Measurements from ENCODE around the gene EPM2A. TPM values are rescaled to one million over a fixed set of nuclear protein-coding genes. Genes with fewer than 3 reads are reported as not detected.

EPM2A gene
- polyA plus RNA-seq, 2 of the 4 experiments (the other 2 are of a cell fraction): 2.4 to 3.0 TPM

GRCh38 chr6:145603991-145604390, 131.3 kb downstream of the EPM2A start (continued):
- TF ChIP-seq USF2 (IDR thresholded peaks at IDR 0.05): no peak
- TF ChIP-seq MYC (IDR thresholded peaks at IDR 0.05; ENCODE audit: borderline replicate concordance, low read length): no peak
- no peak for TF ChIP-seq KDM5A (IDR thresholded peaks at IDR 0.05)
- no peak for TF ChIP-seq CBX8 (IDR thresholded peaks at IDR 0.05)
- TF ChIP-seq, protein P1, sequence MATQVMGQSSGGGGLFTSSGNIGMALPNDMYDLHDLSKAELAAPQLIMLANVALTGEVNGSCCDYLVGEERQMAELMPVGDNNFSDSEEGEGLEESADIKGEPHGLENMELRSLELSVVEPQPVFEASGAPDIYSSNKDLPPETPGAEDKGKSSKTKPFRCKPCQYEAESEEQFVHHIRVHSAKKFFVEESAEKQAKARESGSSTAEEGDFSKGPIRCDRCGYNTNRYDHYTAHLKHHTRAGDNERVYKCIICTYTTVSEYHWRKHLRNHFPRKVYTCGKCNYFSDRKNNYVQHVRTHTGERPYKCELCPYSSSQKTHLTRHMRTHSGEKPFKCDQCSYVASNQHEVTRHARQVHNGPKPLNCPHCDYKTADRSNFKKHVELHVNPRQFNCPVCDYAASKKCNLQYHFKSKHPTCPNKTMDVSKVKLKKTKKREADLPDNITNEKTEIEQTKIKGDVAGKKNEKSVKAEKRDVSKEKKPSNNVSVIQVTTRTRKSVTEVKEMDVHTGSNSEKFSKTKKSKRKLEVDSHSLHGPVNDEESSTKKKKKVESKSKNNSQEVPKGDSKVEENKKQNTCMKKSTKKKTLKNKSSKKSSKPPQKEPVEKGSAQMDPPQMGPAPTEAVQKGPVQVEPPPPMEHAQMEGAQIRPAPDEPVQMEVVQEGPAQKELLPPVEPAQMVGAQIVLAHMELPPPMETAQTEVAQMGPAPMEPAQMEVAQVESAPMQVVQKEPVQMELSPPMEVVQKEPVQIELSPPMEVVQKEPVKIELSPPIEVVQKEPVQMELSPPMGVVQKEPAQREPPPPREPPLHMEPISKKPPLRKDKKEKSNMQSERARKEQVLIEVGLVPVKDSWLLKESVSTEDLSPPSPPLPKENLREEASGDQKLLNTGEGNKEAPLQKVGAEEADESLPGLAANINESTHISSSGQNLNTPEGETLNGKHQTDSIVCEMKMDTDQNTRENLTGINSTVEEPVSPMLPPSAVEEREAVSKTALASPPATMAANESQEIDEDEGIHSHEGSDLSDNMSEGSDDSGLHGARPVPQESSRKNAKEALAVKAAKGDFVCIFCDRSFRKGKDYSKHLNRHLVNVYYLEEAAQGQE (IDR thresholded peaks at IDR 0.05): no peak
- TF ChIP-seq TP53 (CRISPR knock-in tag; IDR thresholded peaks at IDR 0.05): no peak

- ChIA-PET CTCF (interaction anchor here (0.7 to 1.8 kb wide), 2 partner anchors 26 to 601 kb away, joined by 3 to 5 read pairs; no protein-coding TSS in a partner anchor), POLR2A (no interaction called here)
- Histone ChIP-seq H3K9me3 (no peaks in the 10 kb centered on the region), H3K4me3 (no peak overlapping the region), H3K4me1 (no peaks in the 10 kb centered on the region), H3K27ac (no peak overlapping the region), H3K4me2 (no peak overlapping the region)
- DNase-seq (ENCODE audit: low read depth in 1 of 2, low spot score in 1 of 2) (no peak), ATAC-seq (no peak), FAIRE-seq (no peak)
- TF ChIP-seq MAX (IDR thresholded peaks at IDR 0.05): no peak
- TF ChIP-seq EP300 (IDR thresholded peaks at IDR 0.05): no peak
These were observed 131.9 kb downstream of the EPM2A start for GRCh38 chr6:145603424-145603833.

- DNase-seq (ENCODE audit: low read depth in 1 of 2, low spot score in 1 of 2) (no peak), FAIRE-seq (no peak), ATAC-seq (no peak)
- CTCF ChIA-PET: interaction anchor here (0.7 kb wide), 1 partner anchor 600 kb away, joined by 3 read pairs; no protein-coding TSS in a partner anchor
- no peak overlapping the region for H3K4me3 ChIP-seq
- no peaks in the 10 kb centered on the region for H3K4me1 ChIP-seq
- POLR2A ChIA-PET: no interaction called here
- no peak overlapping the region for H3K27ac ChIP-seq
- H3K4me2 ChIP-seq: no peak overlapping the region
- no peak for TF ChIP-seq MAX (IDR thresholded peaks at IDR 0.05)
- no peak for TF ChIP-seq NFE2L2 (conservative IDR thresholded peaks at IDR 0.05; ENCODE audit: low read length)
- TF ChIP-seq HEYL (CRISPR knock-in tag; IDR thresholded peaks at IDR 0.05): no peak
- TF ChIP-seq FOSL2 (IDR thresholded peaks at IDR 0.05): no peak
- no peak for TF ChIP-seq FOSL2 (CRISPR knock-in tag; IDR thresholded peaks at IDR 0.05)
- TF ChIP-seq HOXB13 (CRISPR knock-in tag; IDR thresholded peaks at IDR 0.05; ENCODE audit: low read depth): no peak
- no peak for TF ChIP-seq KDM5A (IDR thresholded peaks at IDR 0.05)
- no peaks in the 10 kb centered on the region for H3K9me3 ChIP-seq
- 51% methylated on average over 4 of the region's 4 CpGs for WGBS (ENCODE audit: missing lambda C conversion rate)
These were observed 132.5 kb downstream of the EPM2A start for GRCh38 chr6:145602726-145603326.

- ATAC-seq (no peak), FAIRE-seq (no peak), DNase-seq (ENCODE audit: low read depth in 1 of 2, low spot score in 1 of 2) (no peak)
- ChIA-PET CTCF (no interaction called here), POLR2A (no interaction called here)
- no peaks in the 10 kb centered on the region for H3K9me3 ChIP-seq
- H3K4me2 ChIP-seq: no peak overlapping the region
- 84% methylated on average over 2 of the region's 2 CpGs for WGBS (ENCODE audit: missing lambda C conversion rate)
- no peak overlapping the region for H3K27ac ChIP-seq
- no peaks in the 10 kb centered on the region for H3K4me1 ChIP-seq
- no peak for TF ChIP-seq NR3C1 (IDR thresholded peaks at IDR 0.05)
- no peak for TF ChIP-seq EHMT2 (IDR thresholded peaks at IDR 0.05; ENCODE audit: low read depth)
- no peak for TF ChIP-seq MAZ (IDR thresholded peaks at IDR 0.05; ENCODE audit: borderline replicate concordance, low read depth, low read length)
- TF ChIP-seq POLR2AphosphoS2 (conservative IDR thresholded peaks at IDR 0.05; ENCODE audit: low read length): no peak
- no peak for TF ChIP-seq EHF (CRISPR knock-in tag; IDR thresholded peaks at IDR 0.05)
- no peak for TF ChIP-seq KDM1A (IDR thresholded peaks at IDR 0.05; ENCODE audit: low read depth)
- TF ChIP-seq RARB (CRISPR knock-in tag; IDR thresholded peaks at IDR 0.05): no peak
- H3K4me3 ChIP-seq: no peak overlapping the region
These were observed 133.9 kb downstream of the EPM2A start for GRCh38 chr6:145601397-145601796.

Measured in A549 (cell line).